Pons (tissue), 1 donor: Measurements from ENCODE around the gene RHOF.

Source experiments
- DNase-seq: peaks from one replicate; pipeline ENCODE4 v3.0.0-alpha.2; 2016; ENCODE audit warnings: low spot score

RHOF gene

DNA sequence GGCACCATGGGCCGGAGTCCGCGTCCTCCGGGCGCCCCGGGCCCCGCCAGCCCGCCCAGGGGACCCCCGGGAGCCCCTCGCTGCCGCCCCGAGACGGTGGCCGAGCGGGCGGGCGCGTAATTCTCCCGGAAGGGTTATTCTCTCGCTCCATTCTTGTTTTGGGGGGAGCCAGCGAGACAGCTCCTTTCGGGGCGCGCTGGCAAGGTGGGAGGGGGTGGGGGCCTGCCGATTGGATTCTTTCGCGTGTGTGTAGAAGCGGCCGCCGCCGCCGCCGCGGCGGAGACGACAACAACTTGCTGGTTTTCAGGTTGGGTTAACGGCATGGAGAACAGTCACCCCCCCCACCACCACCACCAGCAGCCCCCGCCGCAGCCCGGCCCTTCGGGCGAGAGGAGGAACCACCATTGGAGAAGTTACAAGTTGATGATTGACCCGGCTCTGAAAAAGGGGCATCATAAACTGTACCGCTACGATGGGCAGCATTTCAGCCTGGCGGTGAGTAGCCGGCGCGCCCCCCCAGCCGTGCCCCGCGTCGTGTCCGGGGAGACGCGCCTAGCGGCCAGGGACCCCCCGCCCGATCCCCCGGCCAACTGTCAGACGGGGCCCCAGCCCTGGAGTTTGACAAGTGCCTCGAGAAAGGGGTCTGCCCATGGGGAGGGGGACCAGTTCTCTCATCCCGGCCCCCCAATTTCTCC is 11.1 kb upstream of the RHOF start:
- no peak for DNase-seq

DNA sequence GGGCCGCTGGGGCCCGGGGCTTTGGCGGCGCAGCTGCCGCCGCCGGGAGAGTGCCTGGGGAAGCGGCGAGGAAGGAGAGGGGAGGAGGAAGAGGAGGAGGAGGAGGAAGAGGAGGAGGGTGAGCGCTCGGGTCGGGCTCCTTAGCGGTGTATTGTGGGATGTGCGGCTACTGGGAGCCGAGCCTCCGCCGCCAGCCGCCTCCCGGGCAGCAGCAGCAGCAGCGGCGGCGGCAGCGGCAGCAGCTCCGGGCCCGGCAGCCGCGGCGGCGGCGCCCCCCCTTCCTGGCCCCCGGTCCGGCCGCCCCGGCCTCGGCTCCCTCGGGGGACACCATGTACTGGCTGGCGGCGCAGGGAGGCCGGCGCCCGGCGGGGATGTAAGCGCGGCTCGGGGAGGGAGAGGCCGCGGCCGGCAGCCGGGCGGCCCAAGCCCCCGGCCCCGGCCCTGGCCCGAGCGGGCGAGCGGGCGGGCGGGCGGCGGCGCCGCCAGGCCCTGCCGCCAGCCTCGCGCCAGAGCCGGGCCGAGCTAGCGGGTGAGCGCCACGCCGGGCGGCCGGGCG is 10.5 kb upstream of the RHOF start, which contains the start of gene SETD1B:
TSS of gene SETD1B (plus strand) at position 149 of the 556 bp plus-strand sequence. CDS start 729 bp downstream, outside the sequence.
- DNase-seq: no peak

DNA sequence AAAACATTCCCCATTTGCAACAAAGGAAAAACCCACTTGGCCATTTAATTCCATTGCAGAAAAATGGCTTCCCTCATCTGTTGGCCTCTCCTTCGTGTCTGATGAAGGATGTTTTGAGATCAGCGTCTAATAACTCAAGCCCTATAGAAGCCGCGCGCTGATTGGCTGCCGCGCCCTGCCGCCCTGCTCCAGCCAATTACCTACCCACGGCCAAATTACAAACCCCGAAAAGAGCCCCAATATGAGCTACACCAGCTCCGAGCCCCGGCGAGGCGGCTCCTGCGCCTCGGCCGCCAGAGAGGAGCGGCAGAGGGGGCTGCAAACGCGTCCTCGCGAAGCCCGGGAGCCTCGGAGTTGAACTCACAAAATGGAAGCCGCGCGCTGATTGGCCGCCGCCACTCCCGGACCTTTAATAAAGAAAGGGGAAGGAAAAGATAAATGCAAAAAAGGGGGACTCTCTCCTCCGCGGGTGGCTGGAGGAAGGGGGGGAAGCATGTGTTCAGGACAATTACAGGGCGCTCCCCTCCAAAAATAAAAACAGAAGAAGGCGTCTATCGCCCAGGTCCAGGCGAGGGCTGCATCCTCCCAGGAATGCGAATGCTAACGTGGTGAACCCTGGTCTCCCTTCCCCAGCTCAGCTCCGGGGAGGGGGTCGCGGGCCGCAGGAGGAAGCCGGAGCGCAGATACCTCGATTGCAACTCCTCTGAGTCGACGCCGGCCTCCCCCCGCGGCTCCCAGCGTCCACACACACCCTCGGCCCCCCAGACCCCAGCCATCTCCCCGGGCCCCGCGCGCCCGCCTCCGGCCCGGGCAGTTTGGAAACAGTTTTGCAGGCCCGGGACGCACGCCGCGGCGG is 9.6 kb upstream of the RHOF start:
- peak; percentile 98 for DNase-seq

GRCh38 chr12:121802485-121802842 is 9.0 kb upstream of the RHOF start:
- no peak for DNase-seq

GRCh38 chr12:121801595-121802484 is 8.4 kb upstream of the RHOF start:
- DNase-seq: peak; percentile 67

DNA sequence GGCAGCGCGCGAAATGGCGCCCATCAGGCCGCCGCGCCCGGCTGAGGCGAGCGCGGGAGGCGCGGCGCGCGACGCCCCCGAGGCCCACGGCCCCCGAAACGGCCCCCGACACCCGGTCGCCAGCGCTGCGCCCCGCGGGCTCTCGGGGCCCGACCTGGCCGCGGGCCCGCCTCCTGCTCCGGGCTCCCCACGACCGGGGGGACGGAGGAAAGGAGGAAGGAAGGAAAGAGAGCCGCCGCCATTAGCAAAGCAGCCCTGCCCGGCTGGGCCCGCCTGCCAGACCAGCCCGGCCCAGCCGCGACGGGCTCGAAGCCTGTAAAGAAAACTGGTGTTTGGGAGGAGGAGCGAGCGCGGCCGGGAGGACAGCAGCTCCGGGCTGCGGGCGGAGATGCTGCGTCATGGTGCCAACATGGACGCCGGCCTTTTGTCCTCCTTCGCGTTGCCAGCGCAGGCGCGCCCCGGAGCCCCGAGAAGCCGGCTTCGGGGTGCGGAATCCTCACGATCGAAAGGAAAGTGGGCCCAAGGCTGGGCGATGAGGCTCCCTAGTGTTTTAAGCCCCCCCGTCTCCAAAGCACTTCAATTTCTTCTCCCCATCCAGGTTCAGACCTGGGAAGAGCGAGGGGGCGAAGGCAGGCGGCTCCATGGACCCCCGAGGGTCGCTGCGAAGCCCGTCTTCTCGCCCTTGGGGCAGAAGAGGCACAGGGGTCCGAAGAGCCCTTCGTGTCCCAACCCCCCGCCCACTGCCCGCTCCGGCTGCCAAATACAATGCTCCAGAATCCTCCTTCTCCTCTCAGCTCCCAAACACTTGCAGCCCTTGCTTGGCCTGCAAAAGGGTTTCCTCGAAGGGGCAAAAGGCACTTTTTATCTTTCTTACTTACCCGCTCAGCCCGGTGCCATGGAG is 7.5 kb upstream of the RHOF start:
- peak; percentile 60 for DNase-seq

DNA sequence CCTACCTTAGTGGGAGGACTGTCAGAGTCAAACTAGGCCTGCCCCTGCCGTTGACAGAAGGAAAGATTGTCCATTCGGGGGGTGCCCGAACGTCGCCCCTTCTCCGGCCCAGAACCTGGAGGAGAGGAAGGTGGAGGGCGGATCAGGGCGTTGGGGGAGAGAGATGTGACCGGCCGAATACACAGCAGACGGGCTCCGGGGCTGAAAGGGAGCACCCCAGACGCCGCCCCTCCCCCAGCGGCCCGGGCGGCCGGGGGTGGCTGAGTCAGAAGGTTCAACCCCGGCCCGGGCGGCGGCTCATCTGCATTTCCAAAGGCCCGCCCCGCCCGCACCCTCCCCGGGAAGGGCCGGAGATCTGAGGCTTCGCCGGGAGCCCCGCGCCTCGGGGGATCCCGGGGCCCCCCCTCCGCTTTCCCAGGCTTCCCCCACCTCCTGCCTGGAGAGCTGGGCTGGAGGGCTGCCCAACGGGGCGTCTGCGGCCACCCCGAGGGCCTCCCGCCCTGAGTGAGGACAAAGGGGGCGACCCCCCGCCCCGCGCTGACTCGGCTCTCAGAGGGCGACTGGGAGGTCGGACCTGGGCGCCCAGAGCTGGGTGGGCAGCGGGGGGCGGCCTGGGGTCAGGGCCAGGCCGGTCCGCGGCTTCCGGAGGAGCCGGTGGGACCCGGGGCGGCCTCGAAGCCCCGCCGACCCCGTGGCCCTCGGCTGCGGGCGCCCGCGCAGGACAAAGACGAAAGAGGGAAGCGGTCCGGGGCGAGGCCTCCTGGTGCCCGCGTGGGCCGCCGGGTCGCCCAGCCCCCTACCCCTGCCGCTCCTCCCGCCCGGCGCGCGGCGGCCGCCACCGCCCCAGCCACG is 6.6 kb upstream of the RHOF start:
- DNase-seq: peak; percentile 65

DNA sequence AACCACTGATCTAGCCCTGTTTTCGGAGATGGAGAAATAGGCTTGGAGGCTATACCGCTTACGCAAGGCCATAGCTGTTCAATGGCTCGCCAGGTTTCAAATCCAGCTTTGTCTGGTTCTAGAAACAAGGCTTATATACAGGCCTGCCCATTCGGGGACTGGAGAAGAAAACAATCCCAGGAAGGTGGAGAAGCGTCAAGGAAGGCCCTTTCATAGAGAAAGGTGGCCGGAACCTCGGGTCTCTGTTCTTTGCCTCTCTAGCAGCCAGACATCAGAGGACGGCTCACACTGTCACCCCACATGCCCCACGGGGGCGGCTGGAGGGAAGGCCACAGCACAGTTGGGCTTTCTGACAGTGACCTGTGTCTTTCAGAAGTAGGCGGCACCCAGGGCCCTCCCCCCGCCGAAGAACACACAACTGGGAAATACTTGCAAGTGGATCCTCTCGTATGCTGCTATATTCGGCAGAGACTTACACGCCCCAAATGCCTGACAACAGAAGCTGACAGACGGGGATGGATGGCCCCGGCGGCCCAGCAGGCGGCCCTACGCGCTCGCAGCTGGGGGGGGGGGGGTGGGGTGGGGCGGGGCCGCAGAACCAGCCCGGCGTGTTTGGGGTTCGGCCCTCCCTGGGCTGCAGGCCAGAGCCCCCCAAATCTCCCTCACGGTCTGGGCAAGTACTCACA is 5.8 kb upstream of the RHOF start:
- peak; percentile 77 for DNase-seq

- no peak for DNase-seq
These were observed 5.3 kb upstream of the RHOF start for GRCh38 chr12:121798787-121799155.

GRCh38 chr12:121797937-121798786 is 4.7 kb upstream of the RHOF start:
- DNase-seq: peak; percentile 54

DNA sequence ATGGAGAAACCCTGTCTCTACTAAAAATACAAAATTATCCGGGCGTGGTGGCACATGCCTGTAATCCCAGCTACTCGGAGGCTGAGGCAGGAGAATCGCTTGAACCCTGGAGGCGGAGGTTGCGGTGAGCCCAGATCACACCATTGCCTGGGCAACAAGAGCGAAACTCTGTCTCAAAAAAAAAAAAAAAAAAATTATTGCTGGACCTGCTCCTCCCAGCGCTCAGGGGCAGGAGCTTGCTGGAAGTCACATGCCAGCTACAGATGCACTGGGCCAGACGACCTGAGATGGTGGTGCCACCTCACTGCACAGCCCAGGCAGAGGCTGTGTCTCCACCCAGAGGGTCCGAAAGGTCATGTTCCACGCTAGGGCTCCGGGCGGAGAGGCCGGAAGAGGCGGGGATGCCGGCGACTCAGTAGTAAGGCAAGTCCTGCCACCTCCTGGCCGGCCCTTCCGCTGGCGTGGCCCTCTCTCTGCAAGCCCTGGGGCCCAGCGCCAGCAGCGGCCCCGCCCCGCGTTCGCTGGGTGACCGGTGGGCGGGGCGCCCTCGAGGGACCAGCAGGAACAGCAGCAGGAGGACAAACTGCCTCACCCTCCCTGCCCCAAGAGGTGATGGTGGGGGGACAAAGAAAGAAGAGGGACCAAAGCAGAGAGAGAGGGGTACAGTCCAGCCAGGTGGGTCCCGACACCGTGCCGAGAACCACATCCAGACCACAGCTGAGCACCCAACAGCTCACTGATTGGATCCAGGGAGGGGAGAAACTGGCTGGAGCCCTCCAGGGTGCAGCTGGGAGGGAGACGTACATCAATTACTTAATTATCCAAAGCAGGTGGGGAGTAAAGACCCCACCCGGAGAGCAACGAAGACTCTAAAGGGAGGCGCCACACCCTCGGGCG is 3.6 kb upstream of the RHOF start:
- peak; percentile 83 for DNase-seq

- DNase-seq: peak; percentile 86
These were observed 1.8 kb upstream of the RHOF start for GRCh38 chr12:121795034-121795968.

DNA sequence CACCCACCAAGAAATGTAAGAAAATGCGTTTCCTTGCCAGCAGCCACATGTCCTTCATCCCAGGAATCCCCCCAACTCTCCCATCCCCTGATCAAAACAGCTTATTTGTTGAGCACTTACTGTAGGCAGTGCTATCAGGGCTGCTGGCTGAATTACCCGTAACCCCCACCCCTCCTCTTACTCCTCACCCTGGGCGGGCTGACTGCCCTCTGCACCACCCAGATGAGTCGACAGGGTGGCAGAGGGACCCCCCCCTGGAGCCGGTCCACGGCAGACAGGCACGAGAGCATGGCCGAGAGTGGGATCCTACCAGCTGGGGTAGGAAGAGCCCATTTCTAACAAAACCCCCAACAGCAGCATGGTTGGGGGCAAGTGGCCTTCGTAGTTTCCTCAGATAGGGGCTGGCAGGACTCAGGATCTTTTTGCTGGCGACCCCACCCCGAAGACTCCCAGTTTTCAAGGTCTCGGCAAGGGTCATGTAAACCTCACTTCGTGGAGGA is 1.1 kb upstream of the RHOF start:
- DNase-seq: no peak

- DNase-seq: peak; percentile 80
These were observed 498 bp upstream of the RHOF start for GRCh38 chr12:121793838-121794533.
